Spleen (tissue), 3 donors: ENCODE results near the gene ANAPC7.

ENCODE experiments used
- POLR2A ChIP-seq, 3 donors: fragments of 450-650 bp; IDR thresholded peaks; one replicate each; pipeline ENCODE4 v1.5.1; 2017; ENCODE audit warnings: antibody characterized with exemption in 3 of 3, mild to moderate bottlenecking in 1 of 3
- POLR2AphosphoS5 ChIP-seq, 3 donors: sonication (generic); formaldehyde crosslinking; IDR thresholded peaks; one replicate each; pipeline ENCODE4 v1.5.1; 2017; ENCODE audit warnings: antibody characterized with exemption in 3 of 3

DNA sequence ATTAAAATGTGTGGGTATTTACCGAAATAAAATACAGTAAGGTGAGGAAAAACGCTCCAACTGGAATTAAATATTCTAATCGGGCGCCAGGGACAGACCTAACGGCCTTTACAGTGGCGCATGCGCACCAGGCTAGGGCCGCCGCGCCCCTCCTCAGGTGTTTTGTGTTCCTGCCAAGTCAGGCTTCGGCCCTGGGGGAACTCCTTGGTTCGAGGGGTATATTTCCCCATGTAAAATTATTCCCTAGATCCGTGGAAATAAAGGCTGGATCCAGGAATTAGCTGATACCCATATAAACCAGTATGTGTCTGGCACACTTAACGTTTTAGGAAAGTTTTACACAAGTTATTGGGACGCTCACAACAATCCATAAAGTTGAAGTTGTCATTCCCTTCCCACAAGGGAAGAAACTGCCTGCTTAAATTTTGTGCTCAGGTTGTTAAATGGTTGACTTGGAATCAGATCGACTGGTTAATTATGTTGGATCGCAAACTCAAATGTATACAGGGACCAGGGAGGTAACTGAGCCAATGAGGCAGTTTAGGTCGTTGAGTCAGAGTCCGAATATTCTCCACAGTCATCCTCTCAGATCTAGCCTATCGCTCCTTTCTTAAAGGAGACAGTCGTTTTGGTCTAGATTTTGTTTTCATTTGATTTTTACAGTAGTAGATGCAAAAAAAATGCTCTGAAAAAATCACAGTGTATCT is 621 bp upstream of the ANAPC7 start:
- TF ChIP-seq POLR2A (IDR thresholded peaks at IDR 0.05): no peak
- TF ChIP-seq POLR2AphosphoS5 (IDR thresholded peaks at IDR 0.05): peak in 2 of 3 donors; percentile 58 to 68
